GM12878 (cell line): ENCODE results near the gene AGK. TPM values are rescaled to one million over a fixed set of nuclear protein-coding genes. Genes with fewer than 3 reads are reported as not detected.

Experiments
- ATAC-seq: fragments of 200-7000 bp; cut with Tn5 transposase; 3 replicates; pipeline ENCODE4 v1.9.1; 2020; ENCODE audit warnings: mild to moderate bottlenecking, moderate library complexity
- BruUV-seq: library from RNA; stranded (reverse); fragments of 400-500 nt; replicated peaks from 2 replicates; lab custom pipeline; 2021; lab: Mats Ljungman, UMichigan
- CTCF ChIA-PET: fragments of 300-600 bp; sonication (Branson Sonifier 250); formaldehyde crosslinking; extraction: SDS; loops from one replicate; lab custom pipeline; 2021; ENCODE audit warnings: inconsistent platforms; lab: Yijun Ruan, JAX
- POLR2A ChIA-PET: fragments of 350-600 bp; formaldehyde crosslinking; extraction: SDS; loops from one replicate; lab custom pipeline; 2021; ENCODE audit warnings: inconsistent platforms; lab: Charles Lee
- RAD21 ChIA-PET: fragments of 300-600 bp; sonication (Branson Sonifier 250); formaldehyde crosslinking; loops from one replicate; lab custom pipeline; 2023; ENCODE audit warnings: antibody characterized with exemption; ENCODE audit not compliant: unreplicated experiment; lab: Charles Lee
- SMC1A ChIA-PET: fragments of 300-600 bp; sonication (Branson Sonifier 250); formaldehyde crosslinking; loops from one replicate; lab custom pipeline; 2023; ENCODE audit not compliant: unreplicated experiment, uncharacterized antibody; lab: Charles Lee
- DNase-seq: peaks from one replicate; pipeline ENCODE4 v3.0.0-alpha.2; 2011; ENCODE audit warnings: low read depth, low spot score
- FAIRE-seq: peaks from 3 replicates; lab custom pipeline; 2011; peaks lifted over from hg19 to GRCh38; lab: Jason Lieb, UNC
- H2AFZ ChIP-seq: 2 replicates; pipeline ENCODE4 v1.6.0; 2011; ENCODE audit warnings: low read depth, low read length, control low read depth; ENCODE audit not compliant: control insufficient read depth
- H3K27ac ChIP-seq: 2 replicates; pipeline ENCODE4 v1.5.1; 2011; ENCODE audit warnings: control low read depth; ENCODE audit not compliant: control insufficient read depth, insufficient read depth
- H3K27me3 ChIP-seq, 2 experiments: replicated peaks in 1 of 2; 2 replicates each; pipeline versions ENCODE4 v1.6.0 to v1.6.1; 2011; ENCODE audit warnings: low read length in 1 of 2; ENCODE audit not compliant: control insufficient read depth in 2 of 2, insufficient read depth in 2 of 2
- H3K36me3 ChIP-seq, 2 experiments: 2 replicates each; pipeline ENCODE4 v1.5.1; 2011; ENCODE audit warnings: low read length in 1 of 2; ENCODE audit not compliant: control insufficient read depth in 2 of 2, insufficient read depth in 2 of 2
- H3K4me1 ChIP-seq: 2 replicates; pipeline ENCODE4 v1.6.1; 2011; ENCODE audit warnings: mild to moderate bottlenecking, low read length, moderate library complexity, mixed read lengths; ENCODE audit not compliant: control insufficient read depth, insufficient read depth
- H3K4me2 ChIP-seq: 2 replicates; pipeline ENCODE4 v1.6.0; 2011; ENCODE audit warnings: control low read depth; ENCODE audit not compliant: control insufficient read depth, insufficient read depth
- H3K4me3 ChIP-seq: fragments of 200-600 bp; sonication (generic); 2 replicates; pipeline ENCODE4 v1.5.1; 2016
- H3K79me2 ChIP-seq: 2 replicates; pipeline ENCODE4 v1.6.0; 2011; ENCODE audit warnings: low read length; ENCODE audit not compliant: control insufficient read depth, insufficient read depth
- H3K9ac ChIP-seq: 2 replicates; pipeline ENCODE4 v1.8.0; 2011; ENCODE audit warnings: low read length, control low read depth, mixed read lengths; ENCODE audit not compliant: control insufficient read depth, insufficient read depth
- H3K9me3 ChIP-seq: replicated peaks from 3 replicates; pipeline ENCODE4 v1.5.1; 2011; ENCODE audit warnings: mild to moderate bottlenecking, low read length; ENCODE audit not compliant: control insufficient read depth, insufficient read depth
- H4K20me1 ChIP-seq: 2 replicates; pipeline ENCODE4 v1.6.0; 2011; ENCODE audit not compliant: control insufficient read depth, insufficient read depth
- BCL11A ChIP-seq: IDR thresholded peaks from 2 replicates; pipeline ENCODE4 v1.6.1; 2011; ENCODE audit warnings: low read depth, low read length
- CHD1 ChIP-seq: IDR thresholded peaks from 2 replicates; pipeline ENCODE4 v1.6.1; 2012; ENCODE audit warnings: low read depth, low read length, improper control_type of control experiment
- CREB1 ChIP-seq: IDR thresholded peaks from 2 replicates; pipeline ENCODE4 v1.6.1; 2012; ENCODE audit warnings: low read depth, mild to moderate bottlenecking, inconsistent platforms
- ETV6 ChIP-seq, 2 experiments: fragments of 450-650 bp in 1 of 2; IDR thresholded peaks in 1 of 2; conservative IDR thresholded peaks in 1 of 2; 2 replicates each; pipeline ENCODE4 v1.6.1; 2014; ENCODE audit warnings: antibody characterized with exemption in 1 of 2, borderline replicate concordance in 1 of 2, low read depth in 1 of 2, mild to moderate bottlenecking in 1 of 2, moderate library complexity in 1 of 2
- MAX ChIP-seq: IDR thresholded peaks from 2 replicates; pipeline ENCODE4 v1.6.1; 2012; ENCODE audit warnings: low read depth, low read length, improper control_type of control experiment
- MYB ChIP-seq: fragments of 150-350 bp; IDR thresholded peaks from 2 replicates; pipeline ENCODE4 v1.6.1; 2014; ENCODE audit warnings: mild to moderate bottlenecking, low read depth, low read length, borderline replicate concordance
- NR2C1 ChIP-seq: fragments of 450-650 bp; IDR thresholded peaks from 2 replicates; pipeline ENCODE4 v1.6.1; 2017; ENCODE audit warnings: antibody characterized with exemption, mild to moderate bottlenecking, moderate library complexity
- PAX5 ChIP-seq: IDR thresholded peaks from 2 replicates; pipeline ENCODE4 v1.6.1; 2011; ENCODE audit warnings: low read depth, low read length, borderline replicate concordance
- RCOR1 ChIP-seq: conservative IDR thresholded peaks from 2 replicates; pipeline ENCODE4 v1.6.1; 2012; ENCODE audit warnings: low read depth, low read length, improper control_type of control experiment
- RFX5 ChIP-seq: IDR thresholded peaks from 2 replicates; pipeline ENCODE4 v1.6.1; 2011; ENCODE audit warnings: low read depth, low read length, improper control_type of control experiment
- SMAD5 ChIP-seq: IDR thresholded peaks from 2 replicates; pipeline ENCODE4 v1.6.1; 2016; ENCODE audit warnings: antibody characterized with exemption, low read depth
- ZBTB11 ChIP-seq: fragments of 450-650 bp; formaldehyde crosslinking; IDR thresholded peaks from 2 replicates; pipeline ENCODE4 v1.5.0; 2022; ENCODE audit warnings: mild to moderate bottlenecking, missing genetic modification characterization
- ZBTB40 ChIP-seq: fragments of 450-650 bp; IDR thresholded peaks from 2 replicates; pipeline ENCODE4 v1.6.1; 2016; ENCODE audit warnings: mild to moderate bottlenecking, moderate library complexity, borderline replicate concordance
- whole genome bisulfite sequencing: methylation state at CpG from one replicate; pipeline ENCODE4 v1.1.6; 2016; ENCODE audit warnings: low lambda C conversion rate; ENCODE audit not compliant: insufficient replicate concordance, insufficient coverage; ENCODE audit errors: missing lambda C conversion rate; 5-methylcytosine and 5-hydroxymethylcytosine counted together
- in situ Hi-C: fragments of 300-500 bp; cut with MboI; formaldehyde crosslinking; loops from 9 replicates; pipeline ENCODE4 v1.14.3; 2018; ENCODE audit warnings: mixed read lengths
- intact Hi-C: fragments of 100-400 bp; cut with micrococcal nuclease; formaldehyde crosslinking; loops from one replicate; pipeline ENCODE4 v1.14.2; 2022; ENCODE audit not compliant: unreplicated experiment
- polyA plus RNA-seq, 11 experiments: library from polyadenylated mRNA; depleted of rRNA in 4 of 11; unstranded in 6 of 11; stranded (reverse) in 5 of 11; fragments of >200 nt; fragmentation: Nextera tagmentation in 4 of 11; fragmentation: Illumina TruSeq in 1 of 11; extraction: Ambion mirVana in 4 of 11; extraction: Trizol in 1 of 11; gene quantifications; 1 replicate in 1 of 11; 2 replicates in 10 of 11; pipeline versions ENCODE4 v1.2.1 to v1.2.3, GENCODE V29; 2011 to 2016; ENCODE audit warnings: inconsistent platforms in 2 of 11, missing spikeins in 2 of 11, low read depth in 1 of 11
- total RNA-seq, 4 experiments: library from RNA; depleted of rRNA in 3 of 4; stranded (reverse); fragments of >200 nt in 3 of 4; fragmentation: Illumina TruSeq in 1 of 4; extraction: Trizol in 1 of 4; gene quantifications; 2 replicates each; pipeline versions ENCODE4 v1.2.1 to v1.2.3, GENCODE V29; 2013 to 2021

The AGK gene
- total and polyA plus RNA-seq, 10 of the 15 experiments (the other 5 are each of a cell fraction or from before 2014, with no cell fraction given), result 32.5 to 85.6 (median 47.8) TPM

GRCh38 chr7:141562036-141562435 lies 10.8 kb downstream of the AGK start (continued):
- no peak for TF ChIP-seq CREB1
- TF ChIP-seq ZBTB11 (CRISPR knock-in tag), result no peak
- TF ChIP-seq ETV6 (conservative IDR thresholded peaks at IDR 0.05 in 1 of 2, IDR thresholded peaks at IDR 0.05 in 1 of 2; ENCODE audit: borderline replicate concordance in 1 of 2, low read depth in 1 of 2), result no peak
- no peak for TF ChIP-seq PAX5
- TF ChIP-seq RCOR1, result no peak
- TF ChIP-seq MYB, result no peak
- TF ChIP-seq, all 136 proteins: peak for 0

GRCh38 chr7:141562543-141562942 lies 11.3 kb downstream of the AGK start:
- Histone ChIP-seq H3K27me3 (no peaks in the 10 kb centered on the region), H3K9me3 (peaks cover 40% of the 10 kb centered on the region), H3K79me2 (peaks cover 4% of the 10 kb centered on the region), H3K27ac (peak overlapping the region; percentile 37; the same call in 1 of the 2 replicates), H3K4me3 (no peak overlapping the region), H2AFZ (no peak overlapping the region), H4K20me1 (no peaks in the 10 kb centered on the region), H3K4me1 (peaks cover 22% of the 10 kb centered on the region), H3K36me3 (peaks cover 1 to 15% of the 10 kb centered on the region in 2 experiments; a peak in 3 of 4 replicates), H3K9ac (no peak overlapping the region), H3K4me2 (no peak overlapping the region)
- no TSS peak for BruUV-seq
- in situ Hi-C loops (loop anchor here (10.0 kb wide), 1 partner anchor 1242 kb away; no protein-coding TSS in a partner anchor), intact Hi-C loops (no loop called here)
- no peak for ATAC-seq
- POLR2A ChIA-PET, result no interaction called here
- FAIRE-seq, result no peak
- RAD21 ChIA-PET, result no interaction called here
- 91% methylated on average over 5 of the region's 5 CpGs for WGBS
- DNase-seq, result no peak
- CTCF ChIA-PET, result no interaction called here
- SMC1A ChIA-PET, result interaction anchor here (1.1 kb wide), 2 partner anchors 9 to 20 kb away, joined by 3 to 4 read pairs; no protein-coding TSS in a partner anchor
- TF ChIP-seq RFX5, result no peak
- TF ChIP-seq NR2C1, result no peak
- no peak for TF ChIP-seq MAX
- no peak for TF ChIP-seq ZBTB40
- TF ChIP-seq BCL11A, result no peak
- TF ChIP-seq CHD1, result no peak
- no peak for TF ChIP-seq SMAD5
